NK-92 (cell line): ENCODE results near the gene TSPAN3.

Experiments
- DNase-seq: peaks from one replicate; lab custom pipeline; 2025; ENCODE audit not compliant: unreplicated experiment; lab: John Stamatoyannopoulos, UW

TSPAN3 gene

GRCh38 chr15:77035584-77035983 is 35.3 kb downstream of the TSPAN3 start:
- no peak for DNase-seq

GRCh38 chr15:77034695-77035489 is 36.0 kb downstream of the TSPAN3 start:
- no peak for DNase-seq

DNA sequence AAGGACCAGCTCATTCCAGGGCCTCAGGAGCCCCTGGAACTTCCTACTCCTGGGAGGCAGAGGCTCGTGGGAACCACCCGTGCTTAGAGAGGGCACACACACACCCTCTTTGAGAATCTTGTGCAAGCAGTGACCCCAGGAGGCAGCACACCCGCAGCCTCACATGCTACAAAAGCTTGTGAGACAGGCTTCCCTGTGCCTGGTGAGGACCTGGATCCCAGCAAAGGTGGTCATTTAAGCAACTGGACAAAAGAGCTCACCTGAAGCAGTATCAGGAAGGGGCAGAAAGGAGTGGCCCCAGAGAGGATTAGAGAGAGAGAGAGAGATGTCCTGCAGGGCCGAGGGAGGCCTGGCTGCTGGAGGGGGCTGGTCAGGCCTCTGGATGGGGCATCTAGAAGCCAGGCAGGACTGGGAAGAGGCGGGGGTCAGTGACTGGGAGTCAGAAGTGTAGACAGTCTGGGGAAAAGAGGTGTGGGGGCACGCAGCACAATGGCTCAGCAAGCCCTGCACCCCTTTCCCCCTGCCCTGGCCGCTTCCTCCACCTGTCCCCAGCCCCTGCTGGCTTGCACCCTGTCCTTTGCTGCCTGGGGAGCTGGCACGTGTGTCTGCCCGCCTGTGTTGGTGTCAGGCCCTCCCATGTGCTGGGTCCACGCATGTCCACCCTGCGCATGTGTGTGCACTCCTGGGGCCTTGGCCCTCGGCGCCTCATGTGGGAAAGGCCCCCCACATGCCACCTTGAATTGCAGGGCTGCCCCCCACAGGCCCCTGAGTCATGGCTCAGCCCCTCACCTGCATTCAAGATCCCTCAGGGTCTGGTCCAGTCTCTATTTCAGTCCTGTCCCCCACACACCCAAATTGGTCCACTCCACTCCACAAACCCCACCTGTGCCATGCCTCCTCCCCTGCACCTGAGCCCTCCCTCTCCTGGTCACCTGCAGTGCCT is 36.9 kb downstream of the TSPAN3 start:
- DNase-seq: no peak

DNA sequence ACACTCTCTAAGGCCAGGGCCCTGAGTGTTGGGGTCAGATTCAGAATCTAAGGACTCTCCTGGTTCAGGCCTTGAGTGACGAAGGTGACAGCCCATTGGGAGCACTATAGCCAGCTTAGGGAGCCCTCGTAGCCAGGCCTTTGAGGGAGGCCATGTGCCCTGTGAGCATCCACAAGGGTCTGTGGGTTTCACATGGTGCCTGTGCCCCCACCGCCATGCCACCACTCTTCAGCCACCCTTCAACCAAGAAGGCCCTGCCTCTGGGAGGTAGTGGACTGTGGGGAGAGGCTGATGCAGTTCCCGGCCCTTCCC is 37.5 kb downstream of the TSPAN3 start:
- no peak for DNase-seq

- DNase-seq: no peak
These were observed 38.1 kb downstream of the TSPAN3 start for GRCh38 chr15:77032647-77033416.

DNA sequence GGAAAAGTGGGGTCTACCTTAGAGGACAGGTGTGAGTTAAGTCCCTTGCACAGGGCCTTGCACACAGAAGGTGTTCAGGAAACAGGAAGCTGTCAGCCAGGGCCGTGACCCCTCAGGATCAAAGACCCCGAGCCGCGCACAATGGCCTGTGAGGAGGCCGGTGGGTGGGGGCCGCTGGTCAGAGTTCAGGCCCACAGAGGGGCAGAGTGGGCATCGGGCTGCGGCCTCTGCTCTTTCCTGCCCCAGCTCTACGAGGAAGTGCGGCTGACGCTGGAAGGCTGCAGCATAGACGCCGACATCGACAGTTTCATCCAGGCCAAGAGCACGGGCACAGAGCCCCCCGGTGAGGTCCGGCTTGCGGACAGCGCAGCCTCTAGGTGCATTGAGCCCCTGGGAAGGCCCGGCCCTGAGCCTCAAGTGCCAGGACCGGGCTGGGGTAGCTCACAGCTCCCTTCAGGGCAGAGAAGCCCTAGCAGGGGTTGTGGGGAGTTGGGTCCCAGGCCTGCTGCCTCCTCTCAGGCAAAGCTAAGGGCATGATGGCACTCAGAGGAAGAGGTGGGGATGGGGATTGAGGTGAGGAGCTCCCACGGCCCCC is 38.8 kb downstream of the TSPAN3 start:
- no peak for DNase-seq

- no peak for DNase-seq
These were observed 39.4 kb downstream of the TSPAN3 start for GRCh38 chr15:77031376-77032050.

DNA sequence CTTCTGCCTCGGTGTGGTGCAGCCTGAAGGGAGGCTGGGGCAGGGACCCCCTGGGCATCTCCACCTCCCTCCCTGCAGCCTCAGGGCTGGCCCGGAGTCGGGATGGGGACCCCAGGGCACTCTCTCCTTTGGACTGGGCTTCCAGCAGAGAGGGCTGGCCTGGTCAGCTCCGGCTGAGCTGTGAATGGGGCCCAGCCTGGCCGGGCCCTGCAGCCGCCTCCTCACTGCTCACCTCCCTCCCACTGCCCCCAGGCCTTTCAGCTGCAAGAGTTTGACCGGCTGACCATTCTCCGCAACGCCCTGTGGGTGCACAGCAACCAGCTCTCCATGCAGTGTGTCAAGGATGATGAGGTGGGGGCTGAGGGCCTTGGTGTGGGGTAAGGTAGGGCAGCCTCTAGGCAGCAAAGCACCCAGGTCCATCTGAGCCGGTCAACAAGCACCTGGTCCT is 40.0 kb downstream of the TSPAN3 start:
- no peak for DNase-seq

- no peak for DNase-seq
These were observed 40.6 kb downstream of the TSPAN3 start for GRCh38 chr15:77030048-77030927.

DNA sequence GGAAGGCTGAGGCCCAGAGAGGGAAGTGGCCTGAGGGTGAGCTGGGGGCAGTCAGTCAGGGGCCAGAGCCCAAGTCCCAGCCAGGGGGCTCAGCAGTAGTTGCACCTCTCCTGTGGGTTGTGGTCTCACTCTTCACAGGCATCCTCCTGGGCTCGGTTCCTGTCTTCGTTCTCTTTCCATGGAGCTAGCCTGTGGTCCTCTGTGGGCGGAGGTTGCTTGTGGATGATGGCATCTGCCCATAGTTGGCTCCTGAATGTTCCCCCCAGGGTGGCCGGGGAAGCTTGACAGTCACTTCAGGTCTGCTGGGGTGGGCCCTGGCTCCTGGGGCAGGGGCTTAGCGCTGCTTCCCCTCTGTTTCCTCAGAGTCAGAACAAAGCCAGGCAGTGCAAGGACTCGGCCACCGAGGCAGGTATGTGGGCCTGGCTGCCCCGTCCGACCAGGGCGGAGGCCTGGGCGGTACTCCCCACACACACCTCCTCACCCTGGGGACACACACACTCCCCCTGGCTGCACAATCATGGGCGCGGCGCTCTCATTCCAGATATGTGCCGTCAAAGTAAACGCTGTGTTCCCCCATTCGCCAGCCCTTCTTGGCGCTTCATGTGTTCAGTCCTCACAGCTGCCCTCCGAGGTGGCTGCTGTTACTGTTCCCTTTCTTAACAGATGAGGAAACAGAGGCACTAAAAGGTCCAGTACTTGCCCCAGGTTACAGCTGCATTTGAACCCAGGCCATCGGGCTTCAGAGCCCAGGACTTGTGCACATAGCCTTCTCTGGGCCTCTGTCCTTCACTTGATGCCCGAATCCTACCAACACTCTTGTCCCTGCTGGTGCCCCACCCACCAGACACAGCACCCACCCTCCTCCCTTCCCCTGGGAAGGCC is 41.5 kb downstream of the TSPAN3 start:
- DNase-seq: no peak

DNA sequence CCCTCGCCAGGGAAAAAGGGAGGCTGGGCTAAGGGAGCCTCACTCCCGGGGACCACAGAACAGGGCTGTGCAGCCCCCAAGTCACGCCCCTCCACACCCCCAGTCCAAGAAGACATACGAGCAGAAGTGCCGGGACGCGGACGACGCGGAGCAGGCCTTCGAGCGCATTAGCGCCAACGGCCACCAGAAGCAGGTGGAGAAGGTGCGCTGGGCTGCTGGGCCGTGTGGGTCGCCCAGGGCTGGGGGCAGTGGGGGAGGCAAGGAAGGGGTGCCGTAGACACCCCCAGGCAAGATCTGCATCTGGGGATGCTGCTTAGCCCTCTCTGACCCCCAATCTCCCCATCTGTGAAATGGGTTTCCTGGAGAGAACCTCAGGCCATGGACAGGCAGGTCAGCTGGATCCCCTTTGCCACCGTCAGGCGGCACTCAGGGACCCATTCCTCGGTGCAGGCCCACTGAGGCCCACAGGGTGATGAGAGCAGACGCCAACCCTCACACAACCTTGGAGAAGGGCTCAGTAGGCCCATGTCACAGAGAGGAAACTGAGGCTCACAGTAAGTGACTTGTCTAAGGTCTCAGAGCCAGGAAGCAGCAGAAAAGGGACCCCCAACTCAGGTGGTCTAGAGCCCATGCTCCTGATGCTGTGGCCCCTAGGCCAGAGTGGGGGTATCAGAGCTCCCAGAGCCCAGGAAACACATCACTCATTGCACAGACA is 42.3 kb downstream of the TSPAN3 start:
- DNase-seq: no peak

- DNase-seq: no peak
These were observed 43.0 kb downstream of the TSPAN3 start for GRCh38 chr15:77027697-77028450.

- DNase-seq: no peak
These were observed 43.7 kb downstream of the TSPAN3 start for GRCh38 chr15:77027111-77027696.

DNA sequence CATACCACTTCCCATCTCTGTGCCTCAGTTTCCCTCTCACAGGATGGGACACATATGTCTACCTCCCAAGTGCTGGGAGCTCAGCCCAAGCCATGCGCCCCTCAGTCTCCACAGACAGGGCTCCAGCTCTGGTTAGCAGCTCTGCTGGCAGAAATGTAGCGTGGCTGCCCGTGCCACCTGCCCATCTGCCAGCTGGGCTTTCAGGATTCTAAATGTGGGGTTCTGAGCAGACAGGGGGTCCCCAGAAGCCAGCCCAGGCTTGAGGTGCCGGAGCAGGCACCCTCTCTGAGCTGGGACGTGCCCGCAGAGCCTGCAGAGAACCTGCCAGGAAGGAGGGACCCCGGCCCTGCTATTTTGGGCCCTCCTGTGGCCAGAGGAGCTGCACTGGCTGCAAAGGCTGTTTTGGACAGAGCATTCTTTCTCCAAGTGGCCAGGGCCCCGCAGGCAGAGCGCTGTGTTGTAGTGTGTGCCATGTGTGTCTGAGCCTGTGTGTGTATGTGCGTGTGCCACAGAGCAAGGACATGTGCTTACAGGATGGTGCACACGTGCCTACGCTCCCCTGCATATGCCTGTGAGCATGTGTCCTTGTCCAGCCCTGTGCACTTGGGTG is 44.3 kb downstream of the TSPAN3 start:
- no peak for DNase-seq

DNA sequence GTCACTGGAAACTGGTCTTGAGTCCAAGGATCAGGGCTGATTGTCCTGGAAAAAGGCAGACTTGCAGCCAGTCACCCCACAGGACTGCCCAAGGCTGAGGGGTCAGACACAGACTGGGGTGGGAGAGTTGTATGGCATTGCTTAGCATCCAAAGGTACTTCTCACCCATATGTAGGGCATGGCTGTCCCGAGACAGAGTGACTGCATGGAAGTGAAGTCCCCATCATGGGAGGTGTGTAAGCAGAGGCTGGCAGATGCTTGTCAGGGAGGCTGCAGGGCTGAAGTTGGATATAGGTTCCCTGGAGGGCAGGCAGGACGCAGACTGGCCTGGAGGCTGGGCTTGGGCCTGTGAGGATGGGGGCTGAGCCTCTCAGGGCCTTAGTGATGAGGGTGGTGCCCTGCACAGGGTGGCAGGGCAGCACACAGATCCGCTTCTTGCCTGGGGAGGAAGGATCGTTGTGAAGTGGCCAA is 44.9 kb downstream of the TSPAN3 start:
- no peak for DNase-seq
